ENCODE measurements around the gene VIPR2.

DNA sequence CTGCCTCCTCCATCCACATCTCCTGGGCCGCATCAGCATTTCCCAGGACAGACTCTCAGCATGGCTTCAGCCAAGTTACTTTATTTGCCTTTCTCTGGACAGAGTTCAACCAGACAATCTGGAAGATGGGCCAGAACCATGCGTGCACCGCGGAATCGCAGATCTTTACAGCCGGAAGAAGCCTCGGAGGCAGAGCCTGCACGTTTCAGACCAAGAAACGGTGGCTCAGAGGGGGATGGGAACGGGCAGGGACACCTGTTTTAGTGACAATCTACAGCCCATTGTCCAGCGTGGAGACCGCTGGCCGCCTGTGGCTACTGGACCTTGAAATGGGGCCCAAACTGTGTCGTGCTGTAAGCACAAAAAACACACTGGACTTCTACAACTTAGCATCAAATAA lies 3.5 kb downstream of the VIPR2 start:
- TF ChIP-seq, protein P1, sequence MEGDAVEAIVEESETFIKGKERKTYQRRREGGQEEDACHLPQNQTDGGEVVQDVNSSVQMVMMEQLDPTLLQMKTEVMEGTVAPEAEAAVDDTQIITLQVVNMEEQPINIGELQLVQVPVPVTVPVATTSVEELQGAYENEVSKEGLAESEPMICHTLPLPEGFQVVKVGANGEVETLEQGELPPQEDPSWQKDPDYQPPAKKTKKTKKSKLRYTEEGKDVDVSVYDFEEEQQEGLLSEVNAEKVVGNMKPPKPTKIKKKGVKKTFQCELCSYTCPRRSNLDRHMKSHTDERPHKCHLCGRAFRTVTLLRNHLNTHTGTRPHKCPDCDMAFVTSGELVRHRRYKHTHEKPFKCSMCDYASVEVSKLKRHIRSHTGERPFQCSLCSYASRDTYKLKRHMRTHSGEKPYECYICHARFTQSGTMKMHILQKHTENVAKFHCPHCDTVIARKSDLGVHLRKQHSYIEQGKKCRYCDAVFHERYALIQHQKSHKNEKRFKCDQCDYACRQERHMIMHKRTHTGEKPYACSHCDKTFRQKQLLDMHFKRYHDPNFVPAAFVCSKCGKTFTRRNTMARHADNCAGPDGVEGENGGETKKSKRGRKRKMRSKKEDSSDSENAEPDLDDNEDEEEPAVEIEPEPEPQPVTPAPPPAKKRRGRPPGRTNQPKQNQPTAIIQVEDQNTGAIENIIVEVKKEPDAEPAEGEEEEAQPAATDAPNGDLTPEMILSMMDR (conservative IDR thresholded peaks at IDR 0.05): no peak
- TF ChIP-seq EZH2 (IDR thresholded peaks at IDR 0.05; ENCODE audit: low read depth): no peak
